BLaER1 (cell line): ENCODE results near the gene TRIM72.
"Not testable (repeated sequence)": the region's sequence is repeated elsewhere in the genome, so short reads cannot be mapped to it uniquely, and the experiment has no call there.

Source experiments
- H3K27ac ChIP-seq: shearing (Covaris generic); formaldehyde crosslinking; 2 replicates; pipeline ENCODE4 v1.8.1; 2022
- H3K27me3 ChIP-seq: shearing (Covaris generic); formaldehyde crosslinking; 2 replicates; pipeline ENCODE4 v1.8.1; 2022
- H3K36me3 ChIP-seq: shearing (Covaris generic); formaldehyde crosslinking; 2 replicates; pipeline ENCODE4 v1.8.1; 2022
- H3K4me1 ChIP-seq: shearing (Covaris generic); formaldehyde crosslinking; 2 replicates; pipeline ENCODE4 v1.8.1; 2022
- H3K4me2 ChIP-seq: shearing (Covaris generic); formaldehyde crosslinking; 2 replicates; pipeline ENCODE4 v1.8.1; 2022
- H3K4me3 ChIP-seq: shearing (Covaris generic); formaldehyde crosslinking; 2 replicates; pipeline ENCODE4 v1.8.1; 2022
- H3K9ac ChIP-seq: shearing (Covaris generic); formaldehyde crosslinking; 2 replicates; pipeline ENCODE4 v1.8.1; 2022
- H3K9me3 ChIP-seq: shearing (Covaris generic); formaldehyde crosslinking; 2 replicates; pipeline ENCODE4 v1.8.1; 2022
- H4K20me1 ChIP-seq: shearing (Covaris generic); formaldehyde crosslinking; 2 replicates; pipeline ENCODE4 v1.8.1; 2022
- Cebpa-rat ChIP-seq: shearing (Covaris generic); IDR thresholded peaks from 2 replicates; pipeline ENCODE4 v1.8.1; 2022

TRIM72 gene, protein sequence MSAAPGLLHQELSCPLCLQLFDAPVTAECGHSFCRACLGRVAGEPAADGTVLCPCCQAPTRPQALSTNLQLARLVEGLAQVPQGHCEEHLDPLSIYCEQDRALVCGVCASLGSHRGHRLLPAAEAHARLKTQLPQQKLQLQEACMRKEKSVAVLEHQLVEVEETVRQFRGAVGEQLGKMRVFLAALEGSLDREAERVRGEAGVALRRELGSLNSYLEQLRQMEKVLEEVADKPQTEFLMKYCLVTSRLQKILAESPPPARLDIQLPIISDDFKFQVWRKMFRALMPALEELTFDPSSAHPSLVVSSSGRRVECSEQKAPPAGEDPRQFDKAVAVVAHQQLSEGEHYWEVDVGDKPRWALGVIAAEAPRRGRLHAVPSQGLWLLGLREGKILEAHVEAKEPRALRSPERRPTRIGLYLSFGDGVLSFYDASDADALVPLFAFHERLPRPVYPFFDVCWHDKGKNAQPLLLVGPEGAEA

GRCh38 chr16:31213877-31214707, at the start of gene TRIM72:
TSS of gene TRIM72 (plus strand) at chr16:31214119. CDS start at chr16:31214739, 620 bp downstream.
- H3K4me2 ChIP-seq = peak within 1 kb of the TSS; percentile 91
- H3K4me3 ChIP-seq = peak within 1 kb of the TSS; percentile 64
- H3K9me3 ChIP-seq = no peaks in the 10 kb centered on the region
- TF ChIP-seq Cebpa-rat = no peak
- peak within 1 kb of the TSS; percentile 71 for H3K9ac ChIP-seq
- H4K20me1 ChIP-seq = peaks cover 18% of the 10 kb centered on the region
- peaks cover 40% of the 10 kb centered on the region for H3K27me3 ChIP-seq
- peaks cover 52% of the 10 kb centered on the region for H3K4me1 ChIP-seq
- no peaks in the 10 kb centered on the region for H3K36me3 ChIP-seq
- peak within 1 kb of the TSS; percentile 76 for H3K27ac ChIP-seq

DNA sequence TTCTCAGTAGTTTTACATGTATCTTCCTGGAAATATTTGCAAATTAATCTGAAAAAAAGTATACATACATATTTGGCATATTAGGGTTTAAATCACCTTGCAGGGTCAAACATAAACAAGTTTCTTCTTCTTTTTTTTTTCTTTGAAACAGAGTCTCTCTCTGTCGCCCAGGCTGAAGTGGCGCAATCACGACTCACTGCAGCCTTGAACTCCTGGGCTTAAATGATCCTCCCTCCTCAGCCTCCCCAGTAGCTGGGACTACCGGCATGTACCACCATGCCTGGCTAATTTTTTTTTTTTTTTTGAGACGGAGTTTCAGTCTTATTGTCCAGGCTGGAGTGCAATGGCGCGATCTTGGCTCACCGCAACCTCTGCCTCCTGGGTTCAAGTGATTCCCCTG, 46.6 kb upstream of the TRIM72 start:
- no peak overlapping the region for H3K4me2 ChIP-seq
- no peak overlapping the region for H3K9ac ChIP-seq
- H4K20me1 ChIP-seq = no peaks in the 10 kb centered on the region
- TF ChIP-seq Cebpa-rat = no peak
- H3K9me3 ChIP-seq = no peaks in the 10 kb centered on the region
- H3K36me3 ChIP-seq = no peaks in the 10 kb centered on the region
- no peaks in the 10 kb centered on the region for H3K27me3 ChIP-seq
- no peaks in the 10 kb centered on the region for H3K4me1 ChIP-seq
- H3K4me3 ChIP-seq = no peak overlapping the region
- no peak overlapping the region for H3K27ac ChIP-seq

GRCh38 chr16:31168848-31169247, 45.1 kb upstream of the TRIM72 start:
- Histone ChIP-seq H3K4me3 (no peak overlapping the region), H3K9ac (no peak overlapping the region), H3K9me3 (no peaks in the 10 kb centered on the region), H4K20me1 (no peaks in the 10 kb centered on the region), H3K27me3 (no peaks in the 10 kb centered on the region), H3K27ac (no peak overlapping the region), H3K36me3 (no peaks in the 10 kb centered on the region), H3K4me1 (no peaks in the 10 kb centered on the region), H3K4me2 (no peak overlapping the region)
- no peak for TF ChIP-seq Cebpa-rat

DNA sequence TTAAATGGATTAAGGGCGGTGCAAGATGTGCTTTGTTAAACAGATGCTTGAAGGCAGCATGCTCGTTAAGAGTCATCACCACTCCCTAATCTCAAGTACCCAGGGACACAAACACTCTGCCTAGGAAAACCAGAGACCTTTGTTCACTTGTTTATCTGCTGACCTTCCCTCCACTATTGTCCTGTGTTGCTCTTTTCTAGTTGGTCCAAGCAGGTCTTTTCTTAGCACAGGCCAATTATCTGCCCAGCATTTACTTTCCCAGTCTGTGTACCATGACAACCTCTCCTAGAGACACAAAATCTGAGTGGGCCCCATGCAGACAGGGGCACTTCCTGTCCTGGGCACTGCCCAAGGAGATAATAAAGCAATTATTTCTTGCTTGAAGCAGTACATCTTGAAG, 43.9 kb upstream of the TRIM72 start:
- H3K4me2 ChIP-seq, H4K20me1 ChIP-seq, H3K9ac ChIP-seq, H3K27ac ChIP-seq, H3K9me3 ChIP-seq, H3K36me3 ChIP-seq, H3K4me1 ChIP-seq, H3K4me3 ChIP-seq, H3K27me3 ChIP-seq: not testable (repeated sequence)

DNA sequence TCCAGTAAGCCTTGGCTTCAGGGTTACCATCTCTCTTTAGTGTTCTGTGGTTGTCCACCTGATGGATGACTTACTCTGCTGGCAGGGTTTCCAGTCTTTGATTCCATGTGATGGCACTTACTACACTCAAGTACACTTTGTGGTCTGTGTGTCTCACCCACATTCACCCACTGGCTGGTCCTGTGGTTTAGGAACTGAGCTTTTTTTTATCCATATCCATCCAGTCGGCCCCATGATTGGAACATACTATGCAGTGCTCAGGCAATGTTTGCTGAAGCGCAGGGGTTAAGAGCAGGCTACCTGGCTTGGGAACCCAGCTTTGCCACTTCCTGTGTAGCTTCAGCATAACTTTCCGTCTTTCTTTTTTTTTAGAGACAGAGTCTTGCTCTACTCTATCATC, 36.8 kb upstream of the TRIM72 start:
- peaks cover 14% of the 10 kb centered on the region for H3K36me3 ChIP-seq
- H3K27ac ChIP-seq = no peak overlapping the region
- H3K4me3 ChIP-seq = no peak overlapping the region
- peaks cover 40% of the 10 kb centered on the region for H3K4me1 ChIP-seq
- peaks cover 21% of the 10 kb centered on the region for H4K20me1 ChIP-seq
- no peaks in the 10 kb centered on the region for H3K27me3 ChIP-seq
- TF ChIP-seq Cebpa-rat = no peak
- no peak overlapping the region for H3K9ac ChIP-seq
- H3K4me2 ChIP-seq = peak overlapping the region; percentile 71
- no peaks in the 10 kb centered on the region for H3K9me3 ChIP-seq

DNA sequence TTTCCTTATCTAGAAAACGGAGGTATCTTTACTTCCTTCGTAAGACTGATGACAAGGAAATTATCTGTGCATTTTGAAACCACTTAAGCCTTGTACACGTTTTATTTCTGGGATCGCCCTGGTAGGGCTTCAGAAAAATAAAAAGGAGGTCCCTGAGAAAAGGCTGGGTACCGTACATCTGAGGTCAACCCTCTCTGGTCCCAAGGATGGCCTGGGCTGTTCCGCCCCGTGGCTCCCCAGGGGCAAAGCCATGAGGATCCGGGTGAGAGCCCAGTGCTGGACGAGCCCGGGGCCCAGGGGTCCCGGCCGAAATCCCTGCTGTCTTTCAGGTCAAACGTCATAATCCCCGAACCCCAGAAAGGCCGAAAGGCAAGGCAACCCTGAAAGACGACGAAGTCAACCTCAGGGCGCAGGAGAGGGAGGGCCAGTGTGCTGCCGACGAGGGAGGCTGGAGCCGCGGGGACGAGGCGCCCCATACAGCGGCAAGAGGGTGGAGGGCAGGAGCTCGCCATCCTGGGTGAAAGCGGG, 34.6 kb upstream of the TRIM72 start:
- Histone ChIP-seq H3K4me1 (peaks cover 60% of the 10 kb centered on the region), H3K9me3 (no peaks in the 10 kb centered on the region), H3K36me3 (peaks cover 35% of the 10 kb centered on the region), H3K27ac (peak overlapping the region; percentile 99), H4K20me1 (peaks cover 42% of the 10 kb centered on the region), H3K4me2 (peak overlapping the region; percentile 95), H3K9ac (peak overlapping the region; percentile 99), H3K27me3 (no peaks in the 10 kb centered on the region), H3K4me3 (peak overlapping the region; percentile 94)
- TF ChIP-seq Cebpa-rat = no peak

DNA sequence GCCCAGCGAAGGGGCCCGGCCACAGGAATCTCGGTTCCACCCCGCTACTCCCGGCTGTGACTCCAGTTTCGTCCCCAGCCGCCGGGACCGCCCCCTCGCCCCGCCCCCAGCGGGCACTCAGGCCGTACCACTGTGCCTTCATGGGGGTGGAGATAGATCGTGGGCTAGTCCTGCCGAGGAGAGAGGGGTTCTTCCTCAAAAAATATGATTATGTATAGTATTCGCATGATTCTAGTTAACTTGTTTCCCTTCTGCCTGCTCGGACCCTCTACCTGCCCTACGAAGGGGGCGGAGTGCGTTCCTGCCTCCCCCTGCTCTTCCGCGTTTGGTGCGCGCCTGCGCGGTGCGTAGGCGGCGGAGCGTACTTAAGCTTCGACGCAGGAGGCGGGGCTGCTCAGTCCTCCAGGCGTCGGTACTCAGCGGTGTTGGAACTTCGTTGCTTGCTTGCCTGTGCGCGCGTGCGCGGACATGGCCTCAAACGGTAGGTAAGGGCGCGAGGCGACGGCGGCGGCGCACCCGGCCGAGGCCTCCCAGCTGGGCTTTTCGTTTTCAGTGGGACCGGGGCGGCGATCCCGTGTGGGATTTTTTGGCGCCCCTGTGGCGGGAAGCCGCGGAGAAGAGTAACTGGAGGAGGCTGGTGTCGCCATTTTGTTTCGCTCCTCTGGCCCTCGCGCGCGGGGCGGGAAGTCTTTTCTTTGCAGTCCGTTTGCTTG, 34.0 kb upstream of the TRIM72 start, which contains the start of gene FUS:
FUS (plus strand) TSS at position 393 of the 713 bp plus-strand sequence; CDS start at position 469, 76 bp downstream.
- Histone ChIP-seq H3K4me2 (peak within 1 kb of the TSS; percentile 95), H3K27me3 (no peaks in the 10 kb centered on the region), H3K9ac (peak within 1 kb of the TSS; percentile 99), H3K4me1 (peaks cover 61% of the 10 kb centered on the region), H4K20me1 (peaks cover 49% of the 10 kb centered on the region), H3K36me3 (peaks cover 41% of the 10 kb centered on the region), H3K27ac (peak within 1 kb of the TSS; percentile 99), H3K4me3 (peak within 1 kb of the TSS; percentile 94), H3K9me3 (no peaks in the 10 kb centered on the region)
- no peak for TF ChIP-seq Cebpa-rat

DNA sequence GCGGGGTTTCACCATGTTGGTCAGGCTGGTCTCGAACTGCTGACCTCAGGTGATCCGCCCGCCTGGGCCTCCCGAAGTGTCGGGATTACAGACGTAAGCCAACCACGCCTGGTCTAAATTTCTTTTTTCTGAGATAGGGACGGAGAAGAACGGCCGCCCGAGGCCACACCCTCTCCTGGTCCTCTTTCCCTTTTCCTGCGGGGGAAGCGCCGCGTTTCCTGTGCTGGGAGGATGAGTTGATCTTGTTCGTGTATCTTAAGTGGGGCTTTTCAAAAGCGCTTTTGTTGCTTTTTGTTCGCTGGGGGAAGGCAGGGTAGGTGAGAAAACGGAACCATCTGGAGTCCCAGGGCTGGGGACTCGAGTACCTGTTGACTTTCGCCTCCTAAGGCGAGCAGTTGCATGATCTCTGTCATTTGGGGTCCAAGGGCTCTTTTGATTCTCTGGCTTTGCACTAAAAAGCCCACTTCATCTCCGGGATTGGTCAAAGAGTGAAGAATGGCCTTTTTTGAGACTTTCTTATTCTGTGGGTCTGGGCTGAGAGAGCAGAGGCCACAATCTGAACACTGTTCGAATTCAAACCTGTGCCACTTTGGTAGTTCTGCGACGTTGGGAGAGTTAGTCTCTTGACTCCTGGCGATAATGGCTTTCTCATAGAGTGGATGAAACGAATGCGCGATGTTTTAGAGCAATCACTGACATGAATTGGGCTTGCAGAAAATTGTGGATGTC, 32.7 kb upstream of the TRIM72 start:
- Histone ChIP-seq H3K9ac (peak overlapping the region; percentile 99), H3K27ac (peak overlapping the region; percentile 99), H4K20me1 (peaks cover 62% of the 10 kb centered on the region), H3K4me3 (peak overlapping the region; percentile 94), H3K4me1 (peaks cover 73% of the 10 kb centered on the region), H3K36me3 (peaks cover 55% of the 10 kb centered on the region), H3K9me3 (no peaks in the 10 kb centered on the region), H3K27me3 (no peaks in the 10 kb centered on the region), H3K4me2 (peak overlapping the region; percentile 95)
- TF ChIP-seq Cebpa-rat = no peak

DNA sequence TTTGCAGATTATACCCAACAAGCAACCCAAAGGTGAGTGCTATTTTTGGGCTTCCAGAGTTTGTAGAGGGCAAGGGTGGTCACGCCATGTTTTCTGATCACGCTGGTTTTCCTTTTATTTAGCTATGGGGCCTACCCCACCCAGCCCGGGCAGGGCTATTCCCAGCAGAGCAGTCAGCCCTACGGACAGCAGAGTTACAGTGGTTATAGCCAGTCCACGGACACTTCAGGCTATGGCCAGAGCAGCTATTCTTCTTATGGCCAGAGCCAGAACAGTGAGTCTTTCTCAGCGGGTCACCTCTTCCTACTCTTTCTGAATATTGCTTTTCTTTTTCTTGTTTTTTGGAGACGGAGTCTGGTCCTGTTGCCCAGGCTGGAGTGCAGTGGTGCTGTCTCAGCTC, 31.5 kb upstream of the TRIM72 start:
- peak overlapping the region; percentile 99; the same call in 1 of the 2 replicates for H3K27ac ChIP-seq
- H3K4me2 ChIP-seq = peak overlapping the region; percentile 95
- H4K20me1 ChIP-seq = peaks cover 74% of the 10 kb centered on the region
- peak overlapping the region; percentile 94 for H3K4me3 ChIP-seq
- peak overlapping the region; percentile 99 for H3K9ac ChIP-seq
- H3K36me3 ChIP-seq = peaks cover 66% of the 10 kb centered on the region
- peaks cover 63% of the 10 kb centered on the region for H3K4me1 ChIP-seq
- H3K9me3 ChIP-seq = no peaks in the 10 kb centered on the region
- H3K27me3 ChIP-seq = no peaks in the 10 kb centered on the region
- no peak for TF ChIP-seq Cebpa-rat
